Neural crest cell (in vitro differentiated cells): Measurements from ENCODE around the gene AZGP1. TPM values are rescaled to one million over a fixed set of nuclear protein-coding genes. Genes with fewer than 3 reads are reported as not detected.

ENCODE experiments used
- DNase-seq: peaks from one replicate; pipeline ENCODE4 v3.0.0; 2021; ENCODE audit warnings: low read depth, mixed read lengths, low spot score
- H3K27ac Mint-ChIP-seq: one replicate; pipeline ENCODE4 v1.8.0; 2021; ENCODE audit warnings: mild to moderate bottlenecking, mixed read lengths; ENCODE audit not compliant: unreplicated experiment
- H3K27me3 Mint-ChIP-seq: 2 replicates; pipeline ENCODE4 v1.8.0; 2021; ENCODE audit warnings: low read depth, mild to moderate bottlenecking, mixed read lengths
- H3K36me3 Mint-ChIP-seq: 2 replicates; pipeline ENCODE4 v1.8.0; 2021; ENCODE audit warnings: low read depth, mild to moderate bottlenecking, mixed read lengths
- H3K4me1 Mint-ChIP-seq: 2 replicates; pipeline ENCODE4 v1.8.0; 2021; ENCODE audit warnings: mixed read lengths
- H3K4me3 Mint-ChIP-seq: one replicate; pipeline ENCODE4 v1.8.0; 2021; ENCODE audit warnings: mild to moderate bottlenecking, mixed read lengths
- H3K9me3 Mint-ChIP-seq: 2 replicates; pipeline ENCODE4 v1.8.0; 2021; ENCODE audit warnings: mixed read lengths
- CTCF ChIP-seq: fragments of 200-600 bp; sonication (generic); conservative IDR thresholded peaks from 2 replicates; pipeline ENCODE4 v1.5.0; 2021; ENCODE audit warnings: antibody characterized with exemption, mild to moderate bottlenecking
- total RNA-seq: library from RNA; stranded (reverse); gene quantifications from 2 replicates; pipeline ENCODE4 v1.2.1, GENCODE V29; 2021

AZGP1 gene
- total RNA-seq, 1 donor from 2014 or later = not detected

DNA sequence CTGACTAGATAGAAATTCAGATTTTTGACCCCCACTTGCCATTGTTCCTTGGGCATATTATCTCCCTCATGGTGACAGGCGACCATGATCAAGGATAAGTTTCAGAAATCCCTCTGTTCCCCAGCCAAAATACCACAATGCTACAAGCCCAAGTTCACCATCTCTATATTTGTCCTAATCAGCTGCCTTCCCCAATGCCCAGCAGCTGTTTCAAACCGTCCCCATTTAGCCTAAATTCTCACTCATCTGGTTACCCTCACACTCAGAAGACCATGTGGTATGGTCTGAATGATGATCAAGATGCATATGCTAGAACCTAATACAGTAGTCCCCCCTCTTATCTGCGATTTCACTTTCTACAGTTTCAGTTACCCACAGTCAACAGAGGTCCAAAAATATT is 45.5 kb downstream of the AZGP1 start:
- peaks cover 47% of the 10 kb centered on the region for H3K27me3 Mint-ChIP-seq
- peaks cover 35% of the 10 kb centered on the region for H3K4me1 Mint-ChIP-seq

DNA sequence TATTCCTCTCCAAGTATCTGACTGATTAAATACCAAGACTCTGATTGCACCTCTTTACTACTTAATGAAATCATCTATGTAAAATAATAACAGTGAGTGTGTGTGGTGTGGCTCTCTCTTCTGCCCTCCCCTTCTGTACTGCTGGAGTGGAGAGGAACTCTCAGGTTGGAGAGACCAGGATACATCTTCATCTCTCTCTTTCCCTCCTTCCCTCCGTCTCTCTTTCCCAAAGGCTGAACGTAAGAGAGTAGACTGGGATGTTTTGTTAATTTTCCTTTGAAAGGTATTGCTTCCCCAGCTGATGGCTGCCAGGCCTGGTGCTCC is 46.1 kb downstream of the AZGP1 start:
- Mint-ChIP-seq H3K9me3 (no peaks in the 10 kb centered on the region), H3K27me3 (peaks cover 47% of the 10 kb centered on the region), H3K4me1 (peaks cover 31% of the 10 kb centered on the region), H3K36me3 (no peaks in the 10 kb centered on the region), H3K27ac (no peak overlapping the region), H3K4me3 (peak overlapping the region; percentile 80)
- no peak for DNase-seq
- no peak for TF ChIP-seq CTCF

More for the DNA sequence above, 45.5 kb downstream of the AZGP1 start:
- no peak for DNase-seq
- no peak for TF ChIP-seq CTCF
- Mint-ChIP-seq H3K27ac (no peak overlapping the region), H3K9me3 (no peaks in the 10 kb centered on the region), H3K36me3 (no peaks in the 10 kb centered on the region), H3K4me3 (no peak overlapping the region)

DNA sequence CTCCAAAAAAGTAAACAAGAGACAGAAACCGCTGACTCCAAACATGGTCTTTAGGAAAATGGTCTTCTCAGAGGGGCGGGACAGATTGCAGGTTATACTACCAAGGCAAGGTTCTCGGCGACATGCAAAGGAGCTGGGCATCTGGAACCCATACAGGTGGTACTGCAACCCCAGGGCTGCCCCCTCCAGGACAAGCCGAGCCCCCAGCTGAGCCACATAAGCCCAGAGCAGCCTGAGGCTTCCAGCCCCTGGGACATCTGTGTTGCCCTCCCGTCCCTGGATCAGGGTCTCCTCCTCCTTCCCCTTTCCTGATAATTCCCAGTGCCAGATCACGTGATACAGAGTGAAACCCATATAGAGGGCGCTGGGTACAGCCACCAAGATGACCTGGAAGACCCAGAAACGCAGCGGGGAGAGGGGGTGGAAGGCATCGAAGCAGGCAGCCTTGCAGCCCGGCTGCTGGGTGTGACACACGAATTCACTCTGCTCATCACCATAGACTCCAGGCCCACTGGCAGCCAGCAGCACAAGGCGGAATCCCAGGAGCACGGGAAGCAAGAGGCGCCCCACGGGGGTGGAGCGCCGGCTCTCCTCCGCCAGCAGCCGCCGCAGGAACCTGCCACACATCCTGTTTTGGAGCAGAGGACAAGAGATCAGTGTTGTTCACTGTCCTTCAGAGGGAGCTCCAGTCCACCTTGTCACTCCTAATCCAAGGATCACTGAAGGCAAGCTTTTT is 46.7 kb downstream of the AZGP1 start, which contains the start of gene GJC3:
TSS of gene GJC3 (minus strand) at position 627 of the 736 bp plus-strand sequence. CDS start at position 627, 0 bp downstream.
- peaks cover 26% of the 10 kb centered on the region for H3K4me1 Mint-ChIP-seq
- peak; percentile 55 for TF ChIP-seq CTCF
- H3K27ac Mint-ChIP-seq = no peak within 1 kb of the TSS
- peak; percentile 46 for DNase-seq
- H3K9me3 Mint-ChIP-seq = no peaks in the 10 kb centered on the region
- H3K27me3 Mint-ChIP-seq = peaks cover 48% of the 10 kb centered on the region
- peak within 1 kb of the TSS; percentile 80 for H3K4me3 Mint-ChIP-seq
- H3K36me3 Mint-ChIP-seq = no peaks in the 10 kb centered on the region

DNA sequence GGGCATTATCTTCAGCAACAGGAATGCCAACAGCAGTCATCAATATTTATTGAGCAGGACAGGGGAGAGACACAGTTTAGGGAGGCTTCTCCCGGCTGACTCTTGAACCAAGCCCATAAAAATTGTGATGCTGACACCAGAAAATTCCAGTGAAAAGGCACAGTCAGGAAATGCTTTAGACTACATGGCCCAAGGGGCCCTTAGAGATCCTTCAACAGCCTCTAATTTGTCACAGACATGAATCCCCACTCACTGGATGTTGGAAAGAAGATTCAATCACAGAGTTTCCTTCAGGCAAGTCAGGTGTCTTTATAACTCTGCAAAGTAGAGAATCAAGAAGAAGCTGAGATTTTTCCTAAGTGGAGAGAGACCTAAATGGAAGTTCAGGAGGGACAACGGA is 47.6 kb downstream of the AZGP1 start:
- Mint-ChIP-seq H3K4me3 (no peak overlapping the region), H3K27ac (no peak overlapping the region), H3K36me3 (no peaks in the 10 kb centered on the region), H3K27me3 (peaks cover 52% of the 10 kb centered on the region), H3K9me3 (no peaks in the 10 kb centered on the region), H3K4me1 (peaks cover 22% of the 10 kb centered on the region)
- DNase-seq = no peak
- TF ChIP-seq CTCF = no peak

DNA sequence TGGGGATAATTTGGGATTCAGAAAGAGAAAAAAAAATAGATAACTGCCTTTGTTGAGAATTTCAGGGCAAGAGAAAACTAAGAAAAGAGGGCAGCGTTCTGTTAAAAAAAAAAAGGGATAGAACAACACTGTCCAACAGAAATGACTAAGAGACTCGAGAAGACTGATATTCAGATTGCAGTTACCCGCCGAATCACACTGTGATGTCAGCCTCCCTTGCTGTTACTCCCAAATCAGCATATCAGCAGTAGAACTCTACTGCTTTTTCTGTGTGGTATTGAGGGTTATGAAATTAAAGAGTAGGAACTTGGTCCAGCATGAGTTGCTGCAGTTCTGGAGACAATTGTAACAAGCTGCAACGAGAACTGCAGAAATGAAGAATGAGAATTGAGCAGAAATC is 48.3 kb downstream of the AZGP1 start:
- Mint-ChIP-seq H3K4me1 (peaks cover 22% of the 10 kb centered on the region), H3K36me3 (no peaks in the 10 kb centered on the region), H3K4me3 (no peak overlapping the region), H3K27me3 (peaks cover 54% of the 10 kb centered on the region), H3K27ac (no peak overlapping the region), H3K9me3 (no peaks in the 10 kb centered on the region)
- no peak for TF ChIP-seq CTCF
- DNase-seq = no peak
